Measurements from ENCODE around the gene P2RY11.

The P2RY11 gene

DNA sequence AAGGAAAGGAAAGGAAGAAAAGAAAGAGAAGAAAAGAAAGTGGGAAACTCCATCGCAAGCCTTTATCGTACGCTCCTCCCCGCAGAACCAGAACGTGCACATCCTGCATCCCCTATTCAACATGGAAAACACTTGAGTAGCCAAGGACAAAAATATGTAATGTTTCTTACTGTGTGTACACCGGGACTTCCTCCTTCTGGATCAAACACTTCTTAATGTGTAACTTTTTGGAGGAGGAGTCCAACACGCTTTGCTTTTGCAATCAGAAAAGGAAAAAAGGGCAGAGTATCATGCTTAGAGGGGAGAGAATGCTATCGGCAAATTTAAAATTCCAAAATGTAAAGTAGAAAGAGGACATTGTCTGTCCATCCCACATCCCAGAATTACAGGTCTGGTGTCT, 33.2 kb upstream of the P2RY11 start:
- no peak overlapping the region for H3K4me3 ChIP-seq (ENCODE audit: low read depth, low read length)
- TF ChIP-seq, protein P1, sequence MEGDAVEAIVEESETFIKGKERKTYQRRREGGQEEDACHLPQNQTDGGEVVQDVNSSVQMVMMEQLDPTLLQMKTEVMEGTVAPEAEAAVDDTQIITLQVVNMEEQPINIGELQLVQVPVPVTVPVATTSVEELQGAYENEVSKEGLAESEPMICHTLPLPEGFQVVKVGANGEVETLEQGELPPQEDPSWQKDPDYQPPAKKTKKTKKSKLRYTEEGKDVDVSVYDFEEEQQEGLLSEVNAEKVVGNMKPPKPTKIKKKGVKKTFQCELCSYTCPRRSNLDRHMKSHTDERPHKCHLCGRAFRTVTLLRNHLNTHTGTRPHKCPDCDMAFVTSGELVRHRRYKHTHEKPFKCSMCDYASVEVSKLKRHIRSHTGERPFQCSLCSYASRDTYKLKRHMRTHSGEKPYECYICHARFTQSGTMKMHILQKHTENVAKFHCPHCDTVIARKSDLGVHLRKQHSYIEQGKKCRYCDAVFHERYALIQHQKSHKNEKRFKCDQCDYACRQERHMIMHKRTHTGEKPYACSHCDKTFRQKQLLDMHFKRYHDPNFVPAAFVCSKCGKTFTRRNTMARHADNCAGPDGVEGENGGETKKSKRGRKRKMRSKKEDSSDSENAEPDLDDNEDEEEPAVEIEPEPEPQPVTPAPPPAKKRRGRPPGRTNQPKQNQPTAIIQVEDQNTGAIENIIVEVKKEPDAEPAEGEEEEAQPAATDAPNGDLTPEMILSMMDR (IDR thresholded peaks at IDR 0.05; ENCODE audit: borderline replicate concordance, insufficient read depth, low read depth, low read length) = no peak

GRCh38 chr19:10079031-10079453, 32.5 kb upstream of the P2RY11 start:
- TF ChIP-seq, protein P1 (IDR thresholded peaks at IDR 0.05; ENCODE audit: borderline replicate concordance, insufficient read depth, low read depth, low read length) = no peak
- no peak overlapping the region for H3K4me3 ChIP-seq (ENCODE audit: low read depth, low read length)

DNA sequence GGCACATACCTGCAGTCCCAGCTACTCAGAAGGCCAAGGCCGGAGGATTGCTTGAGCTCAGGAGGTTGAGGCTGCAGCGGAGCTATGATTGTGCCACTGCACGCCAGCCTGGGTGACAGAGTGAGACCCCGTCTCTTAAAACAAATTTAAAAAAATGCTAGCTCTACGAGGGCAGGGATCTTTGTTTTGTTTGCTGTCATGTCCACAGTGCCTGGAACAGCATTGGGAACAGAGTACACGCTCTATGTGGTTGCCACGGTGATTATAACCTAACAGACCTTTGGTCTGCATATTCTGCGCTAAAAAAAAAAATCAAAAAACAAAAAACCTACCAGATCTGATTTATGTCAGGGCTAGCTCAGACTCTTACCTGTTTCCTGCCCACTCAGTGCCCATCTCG, 27.6 kb upstream of the P2RY11 start:
- TF ChIP-seq, protein P1 (IDR thresholded peaks at IDR 0.05; ENCODE audit: borderline replicate concordance, insufficient read depth, low read depth, low read length) = no peak
- H3K4me3 ChIP-seq (ENCODE audit: low read depth, low read length) = no peak overlapping the region

DNA sequence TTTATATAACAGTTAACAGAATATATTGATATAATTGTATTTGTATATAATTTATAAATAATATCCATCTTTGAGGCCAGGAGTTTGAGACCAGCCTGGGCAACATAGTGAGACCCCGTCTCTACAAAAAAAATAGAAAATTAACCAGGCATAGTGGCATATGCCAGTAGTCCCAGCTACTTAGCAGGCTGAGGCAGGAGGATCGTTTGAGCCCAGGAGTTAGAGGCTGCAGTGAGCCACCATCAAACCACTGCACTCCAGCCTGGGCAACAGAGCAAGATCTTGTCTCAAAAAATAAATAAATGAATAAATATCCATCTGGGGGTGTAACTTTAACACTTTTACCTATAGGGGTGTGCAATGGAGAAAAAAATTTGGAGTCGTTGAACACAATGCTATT, 26.7 kb upstream of the P2RY11 start:
- no peak overlapping the region for H3K4me3 ChIP-seq (ENCODE audit: low read depth, low read length)
- TF ChIP-seq, protein P1 (IDR thresholded peaks at IDR 0.05; ENCODE audit: borderline replicate concordance, insufficient read depth, low read depth, low read length) = no peak

DNA sequence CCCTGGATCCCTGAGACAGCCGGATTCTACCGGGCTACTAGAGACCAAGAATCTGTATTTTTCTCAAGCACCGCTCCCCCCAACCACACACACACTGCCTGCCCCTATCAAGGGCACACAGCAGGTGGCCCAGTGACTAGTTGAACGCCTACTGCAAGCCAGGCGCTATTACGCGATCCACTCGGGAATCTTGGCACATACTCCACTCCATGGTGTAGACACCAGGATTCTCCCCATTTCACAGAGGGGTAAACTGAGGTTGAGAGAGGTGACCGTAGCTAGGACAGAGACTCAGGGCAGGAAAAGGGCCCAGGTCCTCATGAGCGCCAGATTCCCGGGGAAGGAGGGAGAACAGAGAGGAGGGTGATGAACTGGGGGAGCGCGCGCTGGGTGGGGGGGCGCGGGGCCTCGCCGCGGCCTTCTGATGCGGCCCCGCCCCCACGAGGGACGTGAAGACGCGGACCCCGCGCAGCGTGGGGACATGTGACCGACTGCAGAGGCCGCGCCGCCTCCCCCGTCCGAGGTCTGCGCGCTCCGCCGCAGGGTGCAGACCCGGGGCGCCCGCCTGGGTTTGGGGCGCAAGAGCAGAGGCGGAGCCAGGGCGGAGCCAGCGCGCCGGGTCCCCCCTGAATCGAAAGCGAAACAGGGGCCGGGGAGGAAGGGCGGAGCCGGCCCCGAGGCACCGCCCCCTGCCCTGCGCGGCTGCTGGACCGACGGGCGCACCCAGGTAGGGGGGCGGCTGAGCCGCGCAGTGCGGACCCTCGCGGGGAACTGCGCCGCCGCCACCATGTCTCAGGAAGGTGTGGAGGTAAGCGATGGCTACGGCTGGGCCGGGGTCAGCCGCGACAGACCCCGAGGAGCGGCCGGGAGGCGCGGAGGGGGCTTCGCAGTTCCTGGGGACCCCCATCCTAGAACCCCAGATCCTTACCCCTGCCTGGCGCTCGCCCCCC, 25.6 kb upstream of the P2RY11 start, which contains the start of gene SHFL:
Gene SHFL, plus strand, starts transcription at position 677 of the 950 bp plus-strand sequence. Its CDS starts 111 bp downstream, at position 788.
- TF ChIP-seq, protein P1 (IDR thresholded peaks at IDR 0.05; ENCODE audit: borderline replicate concordance, insufficient read depth, low read depth, low read length) = no peak
- H3K4me3 ChIP-seq (ENCODE audit: low read depth, low read length) = peak within 1 kb of the TSS; percentile 95

- H3K4me3 ChIP-seq (ENCODE audit: low read depth, low read length) = peak overlapping the region; percentile 95
- TF ChIP-seq, protein P1 (IDR thresholded peaks at IDR 0.05; ENCODE audit: borderline replicate concordance, insufficient read depth, low read depth, low read length) = no peak
Observed at GRCh38 chr19:10086591-10087192, 24.8 kb upstream of the P2RY11 start.
